Stimulated activated CD8-positive, alpha-beta memory T cell treated with anti-CD3 and anti-CD28 coated beads, Interleukin-15, amount 100 ng/mL, for 4 hours (primary cell): Measurements from ENCODE around the gene SLC25A34.

Experiments
- DNase-seq, 2 donors: peaks; one replicate each; pipeline ENCODE4 v3.0.0-alpha.2; 2020; ENCODE audit warnings: low read depth in 2 of 2

The SLC25A34 gene

GRCh38 chr1:15771836-15772515 lies 35.9 kb downstream of the SLC25A34 start:
- no peak for DNase-seq

GRCh38 chr1:15775706-15776105 lies 39.6 kb downstream of the SLC25A34 start:
- no peak for DNase-seq

- DNase-seq = no peak
Measured at GRCh38 chr1:15777909-15778707, 42.0 kb downstream of the SLC25A34 start.

GRCh38 chr1:15785683-15786082 lies 49.6 kb downstream of the SLC25A34 start:
- no peak for DNase-seq

- DNase-seq = no peak
Measured at GRCh38 chr1:15786581-15786980, 50.5 kb downstream of the SLC25A34 start.

- no peak for DNase-seq
Measured at GRCh38 chr1:15788624-15789301, 52.7 kb downstream of the SLC25A34 start.
